Subcutaneous abdominal adipose tissue (tissue), 5 donors: Measurements from ENCODE around the gene GINS1.
A peak's percentile ranks its signal among the peaks of the same experiment; 100 is the strongest.

Source experiments
- H3K27ac ChIP-seq: one replicate; pipeline ENCODE4 v1.7.0; 2013; ENCODE audit warnings: low read depth, mild to moderate bottlenecking, inconsistent platforms, low read length, moderate library complexity
- H3K27me3 ChIP-seq, 5 donors: one replicate each; pipeline ENCODE4 v1.7.0; 2013; ENCODE audit warnings: low read length in 5 of 5, inconsistent platforms in 1 of 5; ENCODE audit not compliant: control insufficient read depth in 5 of 5, insufficient read depth in 4 of 5
- H3K36me3 ChIP-seq, 5 donors: one replicate each; pipeline ENCODE4 v1.7.0; 2013; ENCODE audit warnings: low read length in 5 of 5; ENCODE audit not compliant: control insufficient read depth in 5 of 5, insufficient read depth in 5 of 5
- H3K4me1 ChIP-seq, 5 donors: one replicate each; pipeline ENCODE4 v1.7.0; 2013; ENCODE audit warnings: low read length in 5 of 5, mild to moderate bottlenecking in 3 of 5, moderate library complexity in 1 of 5; ENCODE audit not compliant: control insufficient read depth in 5 of 5, insufficient read depth in 5 of 5
- H3K4me3 ChIP-seq, 5 donors: one replicate each; pipeline ENCODE4 v1.7.0; 2013; ENCODE audit warnings: low read length in 5 of 5, low read depth in 1 of 5
- H3K9ac ChIP-seq, 5 donors: one replicate each; pipeline ENCODE4 v1.7.0; 2013; ENCODE audit warnings: low read length in 5 of 5, mild to moderate bottlenecking in 4 of 5, moderate library complexity in 3 of 5
- H3K9me3 ChIP-seq, 5 donors: one replicate each; pipeline ENCODE4 v1.7.0; 2013; ENCODE audit warnings: low read length in 5 of 5; ENCODE audit not compliant: control insufficient read depth in 5 of 5
- donor health status: healthy.
- donor health status: healthy.
- donor health status: healthy.
- donor health status: healthy.
- donor health status: healthy.

GINS1 gene

DNA sequence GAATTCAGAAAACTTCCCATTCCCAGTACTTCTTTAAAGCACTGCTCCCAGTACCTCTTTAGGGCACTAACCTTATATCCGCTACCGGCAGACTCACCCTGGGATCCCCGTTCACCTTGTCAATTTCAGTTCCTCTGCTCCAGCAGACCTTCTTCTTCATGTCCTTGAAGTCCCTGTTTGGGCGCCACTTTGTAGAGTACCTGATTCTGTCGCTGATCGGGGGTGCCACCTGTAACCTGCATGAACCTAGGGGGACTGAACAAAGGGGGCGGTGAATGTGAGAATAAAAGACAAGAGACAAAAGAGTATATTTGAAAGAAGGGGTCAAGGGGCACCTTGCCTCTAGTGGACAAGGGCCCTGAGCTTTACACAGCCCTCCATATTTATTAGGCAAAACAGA is 4.9 kb upstream of the GINS1 start:
- no peak overlapping the region for H3K4me3 ChIP-seq
- peaks cover 0 to 23% (median 16%) of the 10 kb centered on the region in 5 donors for H3K9me3 ChIP-seq
- no peaks in the 10 kb centered on the region for H3K27me3 ChIP-seq
- H3K36me3 ChIP-seq = no peaks in the 10 kb centered on the region
- H3K9ac ChIP-seq = no peak overlapping the region
- H3K4me1 ChIP-seq = peaks cover 0 to 8% (median 5%) of the 10 kb centered on the region in 5 donors
- no peak overlapping the region for H3K27ac ChIP-seq

DNA sequence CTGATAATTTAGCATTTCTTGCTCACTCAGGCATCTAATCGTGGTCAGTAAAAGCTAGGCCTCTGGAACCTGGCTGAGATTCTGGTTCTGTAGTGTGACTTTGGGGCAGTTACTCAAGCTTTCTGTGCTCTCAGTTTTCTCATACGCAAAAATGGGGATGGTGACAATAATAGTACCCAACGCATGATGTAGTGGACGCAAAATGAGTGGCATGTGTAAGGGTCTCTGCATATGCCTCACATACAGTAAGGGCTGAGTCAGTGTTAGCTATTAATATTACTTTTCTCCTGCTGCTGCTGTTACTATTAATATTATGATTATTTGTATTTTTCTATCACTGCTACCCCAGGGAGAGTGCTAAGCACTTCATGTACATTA is 686 bp downstream of the GINS1 start:
- Histone ChIP-seq H3K4me3 (peak overlapping the region; percentile 77 to 88 (median 84)), H3K9ac (peak overlapping the region; percentile 42 to 91 (median 77)), H3K27ac (peak overlapping the region; percentile 37), H3K27me3 (no peaks in the 10 kb centered on the region), H3K9me3 (peaks cover 0 to 12% (median 7%) of the 10 kb centered on the region in 5 donors), H3K36me3 (no peaks in the 10 kb centered on the region), H3K4me1 (peaks cover 3 to 18% (median 15%) of the 10 kb centered on the region in 5 donors)

DNA sequence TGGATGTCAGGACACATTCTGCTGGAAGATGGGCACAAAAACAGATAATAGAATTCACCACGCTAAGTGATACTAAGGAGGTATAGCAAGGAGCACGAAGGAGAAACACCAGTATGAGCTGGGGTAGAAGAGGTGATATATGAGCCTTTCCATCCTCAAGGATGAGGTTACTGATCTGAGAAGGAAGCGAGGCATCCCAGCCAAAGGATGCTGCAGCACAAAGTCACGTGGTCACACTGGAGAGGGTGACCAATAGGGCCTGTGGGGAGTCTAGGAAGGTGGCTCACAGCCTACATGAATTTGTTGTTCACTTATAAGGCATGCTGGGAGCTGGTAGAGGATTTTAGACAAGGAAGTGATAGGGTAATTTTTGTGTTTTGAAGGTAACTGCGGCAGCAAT is 1.4 kb downstream of the GINS1 start:
- H3K9ac ChIP-seq = no peak overlapping the region
- no peak overlapping the region for H3K4me3 ChIP-seq
- H3K27me3 ChIP-seq = no peaks in the 10 kb centered on the region
- no peak overlapping the region for H3K27ac ChIP-seq
- no peaks in the 10 kb centered on the region for H3K36me3 ChIP-seq
- H3K4me1 ChIP-seq = peaks cover 3 to 18% (median 15%) of the 10 kb centered on the region in 5 donors
- peaks cover 0 to 6% (median 0%) of the 10 kb centered on the region in 5 donors for H3K9me3 ChIP-seq

DNA sequence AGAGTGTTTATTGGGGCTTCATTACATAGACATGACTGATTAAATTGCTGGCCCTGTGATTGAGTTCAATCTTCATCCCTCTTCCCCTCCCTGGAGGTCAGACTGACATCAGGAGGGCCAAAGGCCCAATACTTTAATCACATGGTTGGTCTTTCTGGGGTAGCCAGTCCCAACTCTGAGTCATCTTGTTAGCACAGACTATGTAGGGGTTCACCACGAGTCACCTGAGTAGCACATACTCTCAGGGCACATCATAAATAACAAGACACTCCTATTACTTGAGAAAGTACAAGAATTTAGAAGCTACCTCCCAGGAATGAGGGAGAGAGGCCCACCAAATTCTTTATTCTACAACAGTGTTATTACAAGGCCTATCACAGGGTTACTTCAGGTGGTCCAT is 11.3 kb downstream of the GINS1 start:
- Histone ChIP-seq H3K9me3 (no peaks in the 10 kb centered on the region), H3K9ac (no peak overlapping the region), H3K4me1 (no peaks in the 10 kb centered on the region), H3K27ac (no peak overlapping the region), H3K27me3 (no peaks in the 10 kb centered on the region), H3K4me3 (no peak overlapping the region), H3K36me3 (no peaks in the 10 kb centered on the region)

DNA sequence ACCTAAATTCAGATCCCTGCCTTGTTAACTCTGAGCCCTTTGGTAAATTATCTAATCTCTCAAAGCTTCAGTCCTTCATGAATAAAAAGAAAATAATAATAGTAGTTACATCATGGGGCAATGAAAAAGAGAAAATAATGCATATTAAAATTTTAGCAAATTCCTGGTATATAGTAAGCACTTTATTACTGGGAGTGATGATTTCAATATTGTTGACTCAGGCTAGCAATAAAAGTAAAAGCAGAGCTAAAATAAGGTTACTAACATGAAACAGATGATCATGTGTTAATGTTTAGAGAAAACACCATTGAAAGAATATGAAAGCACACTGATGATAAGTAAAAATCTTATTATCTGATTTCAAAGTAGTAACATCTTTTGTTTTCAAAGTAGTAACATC is 13.6 kb downstream of the GINS1 start:
- no peaks in the 10 kb centered on the region for H3K36me3 ChIP-seq
- no peaks in the 10 kb centered on the region for H3K4me1 ChIP-seq
- no peaks in the 10 kb centered on the region for H3K27me3 ChIP-seq
- no peak overlapping the region for H3K4me3 ChIP-seq
- H3K9me3 ChIP-seq = no peaks in the 10 kb centered on the region
- no peak overlapping the region for H3K27ac ChIP-seq
- H3K9ac ChIP-seq = no peak overlapping the region

DNA sequence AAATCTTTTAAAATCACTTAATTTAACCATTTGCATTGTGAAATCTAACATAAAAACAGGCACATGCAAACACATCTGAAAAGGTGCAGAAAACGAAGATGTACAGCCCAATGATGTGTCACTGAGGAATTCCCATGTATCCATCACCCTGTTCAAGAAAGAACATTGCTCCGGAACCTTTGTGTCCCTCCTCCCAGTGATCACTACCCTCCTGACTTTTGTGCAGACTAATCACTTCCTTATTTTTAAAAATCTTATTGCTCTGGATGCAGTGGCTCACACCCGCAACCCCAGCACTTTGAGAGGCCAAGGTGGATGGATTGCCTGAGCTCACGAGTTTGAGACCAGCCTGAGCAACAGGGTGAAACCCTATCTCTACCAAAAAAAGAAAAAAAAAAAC is 14.6 kb downstream of the GINS1 start:
- Histone ChIP-seq H3K9ac (no peak overlapping the region), H3K9me3 (no peaks in the 10 kb centered on the region), H3K27me3 (no peaks in the 10 kb centered on the region), H3K4me1 (no peaks in the 10 kb centered on the region), H3K27ac (no peak overlapping the region), H3K4me3 (no peak overlapping the region), H3K36me3 (no peaks in the 10 kb centered on the region)

DNA sequence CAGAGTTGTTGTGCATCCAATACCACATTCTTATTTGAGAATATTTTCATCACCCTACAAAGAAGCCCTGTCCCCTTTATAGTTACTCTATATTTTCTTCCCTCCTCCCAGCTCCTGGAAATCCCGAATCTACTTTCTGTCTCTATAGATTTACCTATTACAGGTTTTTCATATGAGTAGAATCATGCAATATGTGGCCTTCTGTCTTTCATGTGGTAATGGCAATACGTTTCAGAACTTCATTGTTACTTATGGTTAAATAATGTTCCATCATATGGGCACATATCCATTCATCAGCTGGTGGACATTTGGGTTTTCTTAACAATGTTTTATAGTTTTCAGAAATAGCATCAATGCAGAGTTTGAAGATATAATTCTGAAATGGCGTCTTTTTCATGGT is 17.1 kb downstream of the GINS1 start:
- H3K27ac ChIP-seq = no peak overlapping the region
- no peaks in the 10 kb centered on the region for H3K9me3 ChIP-seq
- no peaks in the 10 kb centered on the region for H3K4me1 ChIP-seq
- H3K4me3 ChIP-seq = no peak overlapping the region
- no peaks in the 10 kb centered on the region for H3K36me3 ChIP-seq
- H3K27me3 ChIP-seq = no peaks in the 10 kb centered on the region
- no peak overlapping the region for H3K9ac ChIP-seq

DNA sequence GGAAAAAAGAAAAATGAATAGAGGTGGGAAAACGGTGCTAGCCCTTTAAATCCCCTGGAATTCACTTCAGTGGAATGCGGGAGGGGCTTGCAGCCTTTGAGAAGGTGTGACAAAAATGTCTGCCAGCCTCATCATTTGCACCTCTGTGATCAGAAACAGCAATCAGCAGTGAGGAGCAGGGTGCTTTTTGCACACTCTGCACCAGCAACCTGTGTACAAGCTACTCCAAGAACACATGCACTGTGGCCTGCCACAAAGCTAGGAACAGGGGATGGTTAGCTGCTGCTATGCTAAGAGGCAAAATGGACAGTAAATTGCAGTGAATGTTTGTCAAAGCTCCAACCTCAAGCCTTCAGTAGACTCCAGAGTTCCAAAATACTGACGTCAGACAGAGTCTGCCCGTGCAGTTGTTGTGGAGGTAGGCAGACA is 29.7 kb downstream of the GINS1 start:
- Histone ChIP-seq H3K27me3 (no peaks in the 10 kb centered on the region), H3K9ac (no peak overlapping the region), H3K27ac (no peak overlapping the region), H3K4me1 (no peaks in the 10 kb centered on the region), H3K9me3 (no peaks in the 10 kb centered on the region), H3K4me3 (no peak overlapping the region), H3K36me3 (no peaks in the 10 kb centered on the region)

DNA sequence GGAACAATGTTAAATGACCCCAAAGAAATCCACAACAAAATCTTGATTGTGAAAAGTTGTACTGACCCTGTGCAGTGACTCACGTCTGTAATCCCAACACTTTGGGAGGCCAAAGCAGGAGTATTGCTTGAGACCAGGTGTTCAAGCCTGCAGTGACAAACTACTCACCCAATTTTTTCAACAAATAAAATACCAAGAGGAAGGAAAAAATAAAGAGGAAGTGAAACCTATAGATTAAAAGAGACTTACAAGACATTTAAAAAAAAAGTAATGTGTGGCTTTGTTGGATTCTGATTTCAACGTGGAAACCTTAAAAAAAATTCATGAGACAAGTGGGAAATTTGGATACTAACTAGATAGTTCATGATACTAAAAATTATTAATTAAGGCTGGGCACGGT is 31.9 kb downstream of the GINS1 start:
- Histone ChIP-seq H3K4me1 (no peaks in the 10 kb centered on the region), H3K9me3 (no peaks in the 10 kb centered on the region), H3K4me3 (no peak overlapping the region), H3K27me3 (no peaks in the 10 kb centered on the region), H3K36me3 (no peaks in the 10 kb centered on the region), H3K27ac (no peak overlapping the region), H3K9ac (no peak overlapping the region)

DNA sequence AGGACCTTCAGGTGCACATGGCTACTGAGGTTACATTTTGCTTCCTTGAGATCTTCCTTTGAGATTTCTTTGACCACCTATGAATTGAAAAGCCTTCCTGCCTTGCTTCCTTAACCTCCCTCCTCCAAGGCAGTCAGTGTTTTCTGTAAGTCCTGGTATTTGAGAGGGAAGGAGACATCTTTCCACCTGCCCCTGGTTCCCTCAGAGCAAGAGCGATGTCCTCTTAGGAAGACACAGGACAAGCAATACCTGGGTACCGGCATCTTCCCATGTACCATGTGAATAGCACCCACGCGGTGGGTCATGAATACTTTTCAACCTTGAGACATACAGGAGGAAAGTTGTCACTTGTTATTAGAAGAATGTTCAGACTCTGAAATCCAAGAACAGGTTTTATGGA is 37.1 kb downstream of the GINS1 start:
- no peak overlapping the region for H3K4me3 ChIP-seq
- peaks cover 0 to 3% (median 0%) of the 10 kb centered on the region in 5 donors for H3K9me3 ChIP-seq
- no peaks in the 10 kb centered on the region for H3K36me3 ChIP-seq
- H3K27me3 ChIP-seq = no peaks in the 10 kb centered on the region
- H3K4me1 ChIP-seq = no peaks in the 10 kb centered on the region
- no peak overlapping the region for H3K27ac ChIP-seq
- no peak overlapping the region for H3K9ac ChIP-seq

DNA sequence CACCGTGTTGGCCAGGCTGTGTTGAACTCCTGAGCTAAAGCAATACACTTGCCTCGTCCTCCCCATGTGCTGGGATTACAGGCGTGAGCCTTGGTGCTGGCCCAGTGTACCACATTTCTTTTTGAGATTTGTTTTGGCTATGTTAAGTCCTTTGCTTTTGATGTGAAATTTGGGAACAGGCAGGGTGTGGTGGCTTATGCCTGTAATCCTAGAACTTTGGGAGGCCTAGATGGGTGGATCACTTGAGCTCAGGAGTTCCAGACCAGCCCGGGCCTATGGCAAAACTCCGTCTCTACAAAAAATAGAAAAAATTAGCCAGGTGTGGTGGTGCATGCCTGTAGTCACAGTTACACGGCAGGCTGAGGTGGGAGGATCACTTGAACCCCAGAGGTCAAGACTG is 40.2 kb downstream of the GINS1 start:
- H3K9me3 ChIP-seq = peaks cover 0 to 3% (median 0%) of the 10 kb centered on the region in 5 donors
- no peaks in the 10 kb centered on the region for H3K4me1 ChIP-seq
- no peak overlapping the region for H3K9ac ChIP-seq
- peaks cover under 1 to 7% (median 6%) of the 10 kb centered on the region in 5 donors for H3K36me3 ChIP-seq
- no peak overlapping the region for H3K4me3 ChIP-seq
- no peak overlapping the region for H3K27ac ChIP-seq
- H3K27me3 ChIP-seq = no peaks in the 10 kb centered on the region
